Measurements from ENCODE around the gene SLC25A22.

The SLC25A22 gene

GRCh38 chr11:833849-834311 lies 35.8 kb upstream of the SLC25A22 start:
- DNase-seq = no peak

- DNase-seq = peak; percentile 59
Observed at GRCh38 chr11:833114-833791, 35.2 kb upstream of the SLC25A22 start.

GRCh38 chr11:832529-833113 lies 34.5 kb upstream of the SLC25A22 start, which contains the start of gene CD151:
Gene CD151, plus strand, starts transcription at chr11:832952. Its CDS starts 3,118 bp downstream, at chr11:836070.
- peak; percentile 59 for DNase-seq

GRCh38 chr11:831961-832528 lies 34.0 kb upstream of the SLC25A22 start:
- no peak for DNase-seq

DNA sequence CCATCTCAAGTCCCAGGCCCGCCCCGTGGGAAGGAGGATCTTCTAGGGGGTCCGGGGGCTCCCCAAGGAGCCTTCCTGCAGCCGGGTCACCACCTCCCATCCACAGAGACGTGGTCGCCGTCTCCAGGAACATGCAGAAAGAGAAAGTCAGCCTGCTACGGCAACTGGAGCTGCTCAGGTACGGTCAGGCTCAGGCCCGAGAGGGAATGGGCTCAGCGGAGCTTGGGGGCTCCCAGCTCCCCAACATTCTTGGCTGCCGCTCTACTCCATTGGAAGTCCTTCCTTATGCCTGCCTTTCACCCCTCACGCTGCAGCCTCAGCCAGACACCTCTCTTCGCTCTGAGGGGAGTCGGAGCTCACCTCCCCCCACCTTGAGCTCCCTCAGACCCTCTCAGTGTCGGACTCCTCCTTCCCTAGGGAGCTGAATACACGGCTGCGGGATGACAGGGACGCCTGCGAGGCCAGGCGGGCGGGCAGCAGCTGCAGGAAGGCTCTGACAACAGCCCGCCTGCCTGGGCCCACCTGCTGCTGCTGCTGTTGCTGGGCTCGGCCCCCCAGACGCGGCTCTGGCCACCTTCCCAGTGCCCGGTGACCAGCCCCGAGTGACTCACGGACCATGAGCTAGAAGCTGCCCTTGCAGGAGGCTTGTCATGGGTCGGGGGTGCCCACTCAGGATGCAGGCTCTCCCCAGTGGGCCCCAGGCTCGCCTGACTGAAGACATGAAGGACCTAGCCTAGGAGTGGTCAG lies 33.2 kb upstream of the SLC25A22 start:
- DNase-seq = no peak

DNA sequence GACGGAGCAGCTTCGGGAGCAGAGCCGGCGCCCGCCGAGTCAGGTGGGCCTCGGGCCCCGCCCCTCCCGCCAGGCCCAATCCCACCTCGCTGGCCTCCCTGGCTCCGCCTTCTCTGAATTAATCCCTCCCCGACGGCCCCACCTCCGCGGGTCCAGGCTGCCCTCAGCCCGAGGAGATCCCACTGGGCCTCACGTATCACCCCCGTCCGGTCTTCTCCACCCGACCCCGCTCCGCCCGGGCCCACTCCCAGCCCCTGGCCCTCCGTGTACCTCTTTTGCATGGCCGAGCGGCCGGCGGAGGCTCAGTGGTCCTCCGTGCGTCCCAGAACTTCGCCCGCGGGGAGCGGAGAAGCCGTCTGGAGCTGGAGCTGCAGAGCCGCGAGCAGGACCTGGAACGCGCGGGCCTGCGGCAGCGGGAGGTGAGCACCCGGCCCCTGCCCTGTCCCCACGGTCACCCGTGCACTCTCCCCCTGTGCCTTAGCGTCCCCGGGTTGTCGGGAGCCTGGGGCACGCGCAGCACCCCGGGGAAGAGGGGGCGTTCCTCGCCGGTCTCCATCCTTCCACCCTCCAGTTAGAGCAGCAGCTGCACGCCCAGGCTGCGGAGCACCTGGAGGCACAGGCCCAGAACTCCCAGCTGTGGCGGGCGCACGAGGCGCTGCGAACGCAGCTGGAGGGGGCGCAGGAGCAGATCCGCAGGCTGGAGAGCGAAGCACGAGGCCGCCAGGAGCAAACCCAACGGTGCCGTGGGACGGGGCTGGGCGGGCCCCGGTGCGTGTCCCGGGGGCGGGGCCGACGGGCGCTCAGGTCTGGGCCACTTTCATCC lies 32.4 kb upstream of the SLC25A22 start:
- peak; percentile 88 for DNase-seq

- DNase-seq = no peak
Observed at GRCh38 chr11:829847-830294, 31.8 kb upstream of the SLC25A22 start.

DNA sequence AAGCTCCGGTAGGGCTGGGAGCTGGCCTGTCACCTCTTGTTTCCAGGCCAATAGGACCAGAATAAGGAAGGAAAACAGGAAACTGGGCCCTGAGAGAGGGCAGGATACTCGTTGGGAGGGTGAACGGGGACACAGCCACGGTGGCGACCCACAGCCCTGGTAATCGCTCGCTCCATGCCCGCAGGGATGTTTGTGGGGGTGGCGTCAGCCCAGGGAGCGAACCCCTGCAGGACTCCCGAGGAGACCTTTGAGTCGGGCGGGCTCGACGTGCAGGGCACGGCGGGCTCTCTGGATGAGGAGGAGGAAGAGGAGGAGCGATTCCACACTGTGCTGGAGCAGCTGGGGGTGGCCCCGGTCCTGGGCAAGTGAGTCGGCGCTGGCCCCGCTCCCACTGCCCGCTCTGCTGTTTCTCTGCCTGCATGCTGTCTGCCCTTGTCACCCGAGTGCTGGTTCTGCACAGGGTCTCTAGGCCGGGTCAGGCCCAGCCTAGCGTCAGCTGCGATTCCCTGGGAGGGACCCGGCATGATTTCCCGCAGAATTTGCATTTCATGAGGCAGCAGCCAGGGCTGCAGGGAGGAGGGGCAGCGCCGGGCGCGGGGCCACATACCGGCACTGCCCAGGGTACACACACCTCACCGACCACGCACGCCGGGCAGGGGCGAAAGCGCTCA lies 31.2 kb upstream of the SLC25A22 start:
- DNase-seq = no peak

GRCh38 chr11:828506-829175 lies 30.6 kb upstream of the SLC25A22 start:
- DNase-seq = no peak

GRCh38 chr11:827897-828192 lies 29.8 kb upstream of the SLC25A22 start, which contains the start of gene CRACR2B:
Gene CRACR2B, plus strand, starts transcription at chr11:827919. Its CDS starts 689 bp downstream, at chr11:828608.
- no peak for DNase-seq

DNA sequence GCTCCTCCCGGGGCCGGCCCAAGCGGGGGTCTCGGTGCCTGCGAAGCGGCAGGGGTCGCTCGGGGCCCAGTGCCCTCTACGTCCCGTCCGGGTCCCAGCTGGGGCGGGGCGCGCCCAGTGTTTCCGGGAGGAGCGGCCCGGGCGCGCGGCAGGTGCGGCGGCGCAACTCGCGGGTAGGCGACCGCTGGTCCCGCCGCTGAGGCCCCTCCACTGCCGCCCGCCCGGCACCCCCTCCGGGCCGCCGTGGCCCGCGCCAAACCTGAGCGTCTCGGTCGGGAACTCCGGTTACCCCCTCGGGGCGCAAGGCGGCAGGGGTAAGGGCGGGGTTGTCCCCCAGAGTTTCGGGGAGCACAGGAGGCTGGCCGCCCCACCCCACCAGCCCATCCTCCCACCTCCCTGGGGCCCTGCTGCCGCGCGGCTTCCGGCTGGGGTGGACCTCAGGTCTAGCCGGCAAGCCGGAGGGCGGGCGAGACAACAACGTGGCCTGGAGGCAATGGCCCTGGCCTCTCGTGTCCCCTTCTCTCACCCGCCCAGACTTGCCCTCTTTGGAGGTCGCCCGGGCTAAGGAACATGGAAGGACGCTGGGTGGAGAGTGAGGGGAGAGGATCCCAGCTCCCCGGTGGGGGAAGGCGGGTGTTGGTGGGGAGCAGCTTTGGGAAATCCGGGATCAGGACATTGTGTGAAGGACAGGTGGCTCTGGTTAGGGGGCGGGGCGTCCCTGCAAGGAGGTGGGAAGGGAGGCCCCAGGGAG lies 29.2 kb upstream of the SLC25A22 start:
- peak; percentile 40 for DNase-seq

- no peak for DNase-seq
Observed at GRCh38 chr11:826836-827145, 28.7 kb upstream of the SLC25A22 start.

DNA sequence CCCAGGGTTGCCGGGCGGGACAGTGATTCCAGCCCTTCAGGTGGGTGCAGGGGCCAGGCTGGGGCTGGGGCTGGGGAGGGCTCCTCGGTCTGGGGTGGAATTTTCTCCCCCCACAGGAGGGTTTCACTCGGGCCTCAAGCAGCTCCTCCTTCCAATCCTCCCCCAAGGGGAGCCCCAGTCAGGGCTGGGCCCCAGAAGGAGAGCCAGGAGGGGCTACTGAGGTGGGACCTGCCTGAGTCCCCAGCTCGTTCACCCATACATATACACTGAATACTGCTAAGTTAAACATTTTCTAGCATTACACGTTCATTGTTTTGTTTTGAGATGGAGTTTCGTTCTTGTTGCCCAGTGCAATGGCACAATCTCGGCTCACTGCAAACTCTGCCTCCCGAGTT lies 28.1 kb upstream of the SLC25A22 start:
- DNase-seq = no peak

DNA sequence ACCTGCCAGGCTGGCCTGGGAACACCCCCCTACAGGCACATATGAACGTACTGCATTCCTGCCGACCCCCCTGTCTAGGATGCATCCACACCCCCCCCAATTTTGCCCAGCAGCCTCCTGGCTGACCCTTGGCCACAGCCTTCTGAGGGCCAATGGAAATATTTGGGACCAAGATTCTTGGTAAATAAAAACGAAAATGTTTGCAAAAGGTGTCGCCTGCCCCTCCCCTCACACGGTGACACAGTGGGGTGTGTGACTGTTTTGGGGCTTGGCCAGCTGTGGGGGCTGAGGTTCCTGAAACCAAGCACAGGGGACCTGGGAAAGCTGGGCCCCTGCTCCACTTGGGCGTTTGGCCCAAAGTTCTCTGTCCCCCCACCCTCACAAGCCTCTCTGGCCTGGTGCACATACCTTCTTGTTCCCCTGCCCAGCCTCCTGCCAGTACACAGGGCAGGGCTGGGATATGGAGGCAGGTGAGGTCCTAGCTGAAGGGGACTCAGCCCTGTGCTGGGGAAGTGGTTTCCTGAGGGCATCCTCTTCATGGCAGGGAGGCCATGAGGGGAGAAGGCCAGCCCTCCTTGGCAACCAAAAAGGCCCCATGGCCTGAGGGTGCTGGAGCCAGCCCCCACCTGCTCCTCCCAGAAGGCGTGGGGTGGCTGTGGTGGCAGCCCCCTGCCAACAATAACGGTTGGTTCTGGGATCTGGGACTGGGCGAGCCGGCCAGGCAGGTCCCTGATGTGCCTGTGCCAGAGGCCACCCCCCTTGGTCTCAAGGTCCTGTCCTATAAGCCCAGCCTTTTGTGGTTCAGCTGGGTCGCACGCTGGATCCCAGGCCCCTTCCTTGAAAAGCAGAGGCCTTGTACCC lies 27.5 kb upstream of the SLC25A22 start:
- no peak for DNase-seq

DNA sequence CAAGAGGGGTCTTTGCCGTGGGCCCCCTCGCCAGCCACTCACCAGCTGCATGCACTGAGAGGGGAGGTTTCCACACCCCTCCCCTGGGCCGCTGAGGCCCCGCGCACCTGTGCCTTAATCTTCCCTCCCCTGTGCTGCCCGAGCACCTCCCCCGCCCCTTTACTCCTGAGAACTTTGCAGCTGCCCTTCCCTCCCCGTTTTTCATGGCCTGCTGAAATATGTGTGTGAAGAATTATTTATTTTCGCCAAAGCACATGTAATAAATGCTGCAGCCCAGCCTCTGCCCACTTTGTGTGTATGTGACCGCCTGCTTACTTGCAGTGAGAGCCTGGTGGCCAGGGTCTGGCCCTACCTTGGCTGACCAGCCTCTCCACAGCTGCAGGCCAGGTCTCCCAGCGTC lies 26.9 kb upstream of the SLC25A22 start:
- DNase-seq = no peak

DNA sequence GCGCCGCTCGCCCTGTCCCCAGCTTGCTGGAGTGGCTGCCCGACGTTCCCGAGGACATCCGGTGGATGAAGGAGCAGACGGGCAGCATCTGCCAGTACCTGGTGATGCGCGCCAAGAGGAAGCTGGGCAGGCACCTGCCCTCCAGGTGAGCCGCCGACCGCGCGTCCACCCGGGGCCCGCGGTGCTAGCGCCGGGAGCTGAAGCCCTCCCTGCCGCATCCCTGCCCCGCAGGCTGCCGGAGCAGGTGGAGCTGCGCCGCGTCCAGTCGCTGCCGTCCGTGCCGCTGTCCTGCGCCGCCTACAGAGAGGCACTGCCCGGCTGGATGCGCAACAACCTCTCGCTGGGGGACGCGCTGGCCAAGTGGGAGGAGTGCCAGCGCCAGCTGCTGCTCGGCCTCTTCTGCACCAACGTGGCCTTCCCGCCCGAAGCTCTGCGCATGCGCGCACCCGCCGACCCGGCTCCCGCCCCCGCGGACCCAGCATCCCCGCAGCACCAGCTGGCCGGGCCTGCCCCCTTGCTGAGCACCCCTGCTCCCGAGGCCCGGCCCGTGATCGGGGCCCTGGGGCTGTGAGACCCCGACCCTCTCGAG lies 26.3 kb upstream of the SLC25A22 start:
- DNase-seq = no peak

GRCh38 chr11:823441-824291 lies 25.6 kb upstream of the SLC25A22 start:
- no peak for DNase-seq
